ENCODE measurements around the gene ERVFRD-1.

ERVFRD-1 gene

GRCh38 chr6:11142296-11143027 lies 30.9 kb upstream of the ERVFRD-1 start:
- no peak overlapping the region for H3K9ac ChIP-seq (ENCODE audit: low read depth, low read length)
- H3K4me3 ChIP-seq (ENCODE audit: low read length), result no peak overlapping the region
- H3K9me3 ChIP-seq (ENCODE audit: insufficient read depth, low read depth, low read length), result no peaks in the 10 kb centered on the region
- H3K27me3 ChIP-seq (ENCODE audit: insufficient read depth, low read length), result no peaks in the 10 kb centered on the region
- peaks cover 4% of the 10 kb centered on the region for H3K4me1 ChIP-seq (ENCODE audit: insufficient read depth, low read length)
- H3K27ac ChIP-seq (ENCODE audit: low read depth, low read length), result no peak overlapping the region
- WGBS, result 97% methylated on average over 8 of the region's 8 CpGs
- no peaks in the 10 kb centered on the region for H3K36me3 ChIP-seq (ENCODE audit: insufficient read depth, low read length)

DNA sequence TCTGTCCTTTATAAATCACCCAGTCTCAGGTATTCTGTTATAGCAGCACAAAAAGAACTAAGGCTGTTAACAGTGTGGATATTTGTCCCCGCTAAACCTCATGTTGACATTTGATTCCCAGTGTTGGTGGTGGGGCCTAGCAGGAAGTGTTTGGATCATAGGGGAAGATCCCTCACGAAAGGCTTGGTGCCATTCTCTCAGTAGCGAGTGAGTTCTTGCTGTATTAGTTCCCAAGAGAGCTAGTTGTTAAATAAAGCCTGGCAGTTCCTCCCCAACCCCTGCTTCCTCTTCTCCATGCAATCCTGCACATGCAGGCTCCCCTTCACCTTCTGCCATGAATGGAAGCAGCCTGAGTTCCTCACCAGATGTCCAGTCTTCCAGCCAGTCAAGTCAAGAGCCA lies 29.8 kb upstream of the ERVFRD-1 start:
- Histone ChIP-seq H3K4me1 (ENCODE audit: insufficient read depth, low read length) (peaks cover 10% of the 10 kb centered on the region), H3K27me3 (ENCODE audit: insufficient read depth, low read length) (no peaks in the 10 kb centered on the region), H3K9ac (ENCODE audit: low read depth, low read length) (no peak overlapping the region), H3K9me3 (ENCODE audit: insufficient read depth, low read depth, low read length) (no peaks in the 10 kb centered on the region), H3K4me3 (ENCODE audit: low read length) (no peak overlapping the region), H3K36me3 (ENCODE audit: insufficient read depth, low read length) (no peaks in the 10 kb centered on the region; the same call in 1 of the 2 replicates), H3K27ac (ENCODE audit: low read depth, low read length) (no peak overlapping the region)
- 95% methylated on average over 3 of the region's 3 CpGs for WGBS

- Histone ChIP-seq H3K4me3 (ENCODE audit: low read length) (no peak overlapping the region), H3K9me3 (ENCODE audit: insufficient read depth, low read depth, low read length) (no peaks in the 10 kb centered on the region), H3K4me1 (ENCODE audit: insufficient read depth, low read length) (peaks cover 14% of the 10 kb centered on the region; the same call in 1 of the 2 replicates), H3K27me3 (ENCODE audit: insufficient read depth, low read length) (no peaks in the 10 kb centered on the region), H3K27ac (ENCODE audit: low read depth, low read length) (no peak overlapping the region), H3K9ac (ENCODE audit: low read depth, low read length) (no peak overlapping the region), H3K36me3 (ENCODE audit: insufficient read depth, low read length) (peaks cover 6% of the 10 kb centered on the region)
- 81% methylated on average over 3 of the region's 3 CpGs for WGBS
These were observed 28.5 kb upstream of the ERVFRD-1 start for GRCh38 chr6:11140056-11140455.

DNA sequence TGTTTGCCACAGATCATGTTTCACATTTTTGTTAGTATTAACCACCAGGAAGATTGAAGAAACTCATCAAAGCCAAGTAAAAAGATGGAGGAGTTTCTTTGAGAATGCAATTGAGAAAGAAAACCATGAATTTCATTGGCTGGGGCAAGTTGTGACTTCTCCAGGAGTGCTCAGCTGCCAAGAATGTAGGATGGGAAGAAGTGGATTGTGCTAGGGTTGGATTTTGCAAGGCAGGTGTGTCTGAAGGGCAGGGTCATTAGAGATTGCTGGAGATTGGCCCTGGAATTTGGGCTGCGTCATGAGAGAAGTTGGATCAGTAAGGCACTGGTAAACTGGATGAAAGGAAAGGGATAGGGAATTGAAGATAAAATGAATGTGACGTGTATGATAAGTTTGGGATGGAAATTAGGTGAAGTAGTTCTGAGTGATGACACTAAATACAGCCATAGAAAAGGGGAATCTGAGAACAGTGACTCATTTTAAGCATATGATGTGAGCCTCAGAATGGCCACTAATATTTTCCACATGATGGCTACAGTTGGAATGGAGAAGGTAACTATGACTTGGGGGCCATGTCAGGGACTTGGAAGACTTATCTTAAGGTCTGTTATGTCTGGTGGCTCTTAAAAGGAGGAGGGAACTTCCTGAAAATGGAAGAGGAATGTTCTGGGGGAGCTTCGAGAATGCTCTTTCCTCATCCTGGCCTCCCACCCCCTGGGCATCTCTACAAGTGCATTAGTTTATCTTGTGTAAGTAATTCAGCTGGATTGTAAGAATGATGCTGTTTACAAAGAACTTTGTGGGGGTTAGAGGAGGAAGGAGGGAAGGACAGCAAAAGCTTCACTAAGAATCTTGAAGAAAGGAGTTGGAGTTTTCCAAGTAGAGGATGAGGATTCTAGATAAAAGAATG lies 27.8 kb upstream of the ERVFRD-1 start:
- H3K9ac ChIP-seq (ENCODE audit: low read depth, low read length), result no peak overlapping the region
- H3K4me3 ChIP-seq (ENCODE audit: low read length), result no peak overlapping the region
- no peaks in the 10 kb centered on the region for H3K27me3 ChIP-seq (ENCODE audit: insufficient read depth, low read length)
- H3K4me1 ChIP-seq (ENCODE audit: insufficient read depth, low read length), result peaks cover 14% of the 10 kb centered on the region; the same call in 1 of the 2 replicates
- H3K9me3 ChIP-seq (ENCODE audit: insufficient read depth, low read depth, low read length), result no peaks in the 10 kb centered on the region
- WGBS, result 92% methylated on average over 3 of the region's 3 CpGs
- no peak overlapping the region for H3K27ac ChIP-seq (ENCODE audit: low read depth, low read length)
- H3K36me3 ChIP-seq (ENCODE audit: insufficient read depth, low read length), result peaks cover 14% of the 10 kb centered on the region

- H3K27me3 ChIP-seq (ENCODE audit: insufficient read depth, low read length), result no peaks in the 10 kb centered on the region
- no peak overlapping the region for H3K27ac ChIP-seq (ENCODE audit: low read depth, low read length)
- no peak overlapping the region for H3K4me3 ChIP-seq (ENCODE audit: low read length)
- no peak overlapping the region for H3K9ac ChIP-seq (ENCODE audit: low read depth, low read length)
- H3K4me1 ChIP-seq (ENCODE audit: insufficient read depth, low read length), result peaks cover 14% of the 10 kb centered on the region; the same call in 1 of the 2 replicates
- peaks cover 15% of the 10 kb centered on the region for H3K36me3 ChIP-seq (ENCODE audit: insufficient read depth, low read length)
- no peaks in the 10 kb centered on the region for H3K9me3 ChIP-seq (ENCODE audit: insufficient read depth, low read depth, low read length)
These were observed 25.3 kb upstream of the ERVFRD-1 start for GRCh38 chr6:11136809-11137208.

DNA sequence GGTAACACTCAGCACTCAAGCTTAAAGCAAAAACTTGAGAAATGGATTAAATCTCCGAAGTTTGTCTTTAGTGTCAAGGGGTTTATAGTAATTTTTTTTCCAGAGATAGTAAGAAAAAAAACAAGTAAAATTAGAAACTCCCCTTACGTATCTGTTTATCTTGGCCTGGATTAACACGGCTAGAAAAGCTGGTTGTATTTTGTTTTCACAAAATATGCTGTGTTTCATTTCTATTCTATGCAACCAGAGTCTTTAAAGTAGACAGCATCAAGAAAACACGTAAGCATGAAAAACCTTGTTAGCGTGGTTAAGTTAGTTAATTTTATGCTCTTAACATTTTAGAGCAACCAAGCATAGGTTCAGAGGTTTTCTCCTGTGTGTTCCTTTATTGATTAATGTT lies 21.8 kb upstream of the ERVFRD-1 start:
- H3K27me3 ChIP-seq (ENCODE audit: insufficient read depth, low read length), result no peaks in the 10 kb centered on the region
- H3K4me1 ChIP-seq (ENCODE audit: insufficient read depth, low read length), result peaks cover 19% of the 10 kb centered on the region; the same call in 1 of the 2 replicates
- no peak overlapping the region for H3K4me3 ChIP-seq (ENCODE audit: low read length)
- 86% methylated on average over 4 of the region's 5 CpGs for WGBS
- H3K27ac ChIP-seq (ENCODE audit: low read depth, low read length), result no peak overlapping the region
- H3K36me3 ChIP-seq (ENCODE audit: insufficient read depth, low read length), result peaks cover 15% of the 10 kb centered on the region
- no peaks in the 10 kb centered on the region for H3K9me3 ChIP-seq (ENCODE audit: insufficient read depth, low read depth, low read length)
- H3K9ac ChIP-seq (ENCODE audit: low read depth, low read length), result no peak overlapping the region

DNA sequence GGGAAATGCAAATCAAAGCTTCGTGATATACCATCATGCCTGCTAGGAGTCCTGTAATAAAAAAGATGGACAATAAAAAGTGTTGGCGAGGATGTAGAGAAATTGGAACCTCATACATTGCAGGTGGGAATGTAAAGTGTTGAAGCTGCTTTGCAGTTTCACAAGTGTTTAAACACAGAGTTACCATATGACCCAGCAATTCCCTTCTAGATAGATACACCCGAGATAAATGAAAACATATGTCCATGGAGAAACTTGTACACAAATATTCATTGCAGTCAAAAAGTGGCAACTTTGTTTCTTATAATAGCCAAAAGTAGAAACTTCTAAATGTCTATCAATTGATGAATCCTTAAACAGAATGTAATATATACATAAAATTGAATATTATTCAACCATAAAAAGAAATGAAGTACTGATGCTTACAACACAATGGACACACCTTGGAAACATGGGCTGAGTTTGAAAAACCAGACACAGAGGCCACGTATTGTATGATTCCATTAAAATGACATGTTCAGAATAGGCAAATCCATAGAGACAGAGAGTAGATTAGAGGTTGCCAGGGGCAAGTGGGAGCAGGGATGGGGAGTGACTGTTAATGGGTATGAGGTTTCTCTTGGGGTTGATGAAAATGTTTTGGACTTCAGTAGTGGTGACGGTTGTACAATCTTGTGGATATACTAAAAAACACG lies 20.8 kb upstream of the ERVFRD-1 start:
- Histone ChIP-seq H3K36me3 (ENCODE audit: insufficient read depth, low read length) (peaks cover 15% of the 10 kb centered on the region), H3K9me3 (ENCODE audit: insufficient read depth, low read depth, low read length) (no peaks in the 10 kb centered on the region), H3K4me1 (ENCODE audit: insufficient read depth, low read length) (peaks cover 17% of the 10 kb centered on the region; the same call in 1 of the 2 replicates), H3K27ac (ENCODE audit: low read depth, low read length) (no peak overlapping the region), H3K4me3 (ENCODE audit: low read length) (no peak overlapping the region), H3K27me3 (ENCODE audit: insufficient read depth, low read length) (no peaks in the 10 kb centered on the region), H3K9ac (ENCODE audit: low read depth, low read length) (no peak overlapping the region)
- 95% methylated on average over 6 of the region's 6 CpGs for WGBS

- Histone ChIP-seq H3K9ac (ENCODE audit: low read depth, low read length) (no peak overlapping the region), H3K27me3 (ENCODE audit: insufficient read depth, low read length) (no peaks in the 10 kb centered on the region), H3K9me3 (ENCODE audit: insufficient read depth, low read depth, low read length) (no peaks in the 10 kb centered on the region), H3K36me3 (ENCODE audit: insufficient read depth, low read length) (peaks cover 14% of the 10 kb centered on the region), H3K4me1 (ENCODE audit: insufficient read depth, low read length) (peaks cover 9% of the 10 kb centered on the region; the same call in 1 of the 2 replicates), H3K4me3 (ENCODE audit: low read length) (no peak overlapping the region), H3K27ac (ENCODE audit: low read depth, low read length) (no peak overlapping the region)
These were observed 19.1 kb upstream of the ERVFRD-1 start for GRCh38 chr6:11130605-11131004.

- WGBS, result 80% methylated on average over 1 of the region's 1 CpG
- no peaks in the 10 kb centered on the region for H3K27me3 ChIP-seq (ENCODE audit: insufficient read depth, low read length)
- H3K27ac ChIP-seq (ENCODE audit: low read depth, low read length), result no peak overlapping the region
- no peaks in the 10 kb centered on the region for H3K9me3 ChIP-seq (ENCODE audit: insufficient read depth, low read depth, low read length)
- H3K4me1 ChIP-seq (ENCODE audit: insufficient read depth, low read length), result peaks cover 9% of the 10 kb centered on the region; the same call in 1 of the 2 replicates
- H3K36me3 ChIP-seq (ENCODE audit: insufficient read depth, low read length), result peaks cover 8% of the 10 kb centered on the region
- no peak overlapping the region for H3K4me3 ChIP-seq (ENCODE audit: low read length)
- H3K9ac ChIP-seq (ENCODE audit: low read depth, low read length), result no peak overlapping the region
These were observed 18.5 kb upstream of the ERVFRD-1 start for GRCh38 chr6:11129908-11130565.

GRCh38 chr6:11128608-11129007 lies 17.1 kb upstream of the ERVFRD-1 start:
- peaks cover 9% of the 10 kb centered on the region; the same call in 1 of the 2 replicates for H3K4me1 ChIP-seq (ENCODE audit: insufficient read depth, low read length)
- no peaks in the 10 kb centered on the region for H3K9me3 ChIP-seq (ENCODE audit: insufficient read depth, low read depth, low read length)
- no peak overlapping the region for H3K9ac ChIP-seq (ENCODE audit: low read depth, low read length)
- H3K36me3 ChIP-seq (ENCODE audit: insufficient read depth, low read length), result no peaks in the 10 kb centered on the region
- H3K27ac ChIP-seq (ENCODE audit: low read depth, low read length), result no peak overlapping the region
- no peak overlapping the region for H3K4me3 ChIP-seq (ENCODE audit: low read length)
- H3K27me3 ChIP-seq (ENCODE audit: insufficient read depth, low read length), result no peaks in the 10 kb centered on the region
- 100% methylated on average over 1 of the region's 2 CpGs for WGBS

Data from HUES64 (cell line).